Hepatocyte (in vitro differentiated cells): ENCODE data around the gene ARHGAP15. TPM values are rescaled to one million over a fixed set of nuclear protein-coding genes. Genes with fewer than 3 reads are reported as not detected.

Experiments
- DNase-seq: peaks from one replicate; pipeline ENCODE4 v3.0.0-alpha.2; 2016; ENCODE audit warnings: low spot score
- H2AFZ ChIP-seq: fragments of 200-600 bp; sonication (generic); 2 replicates; pipeline ENCODE4 v1.6.0; 2016; ENCODE audit warnings: antibody characterized with exemption, mild to moderate bottlenecking
- H3K27ac ChIP-seq: fragments of 200-600 bp; sonication (generic); 2 replicates; pipeline ENCODE4 v1.5.1; 2016; ENCODE audit warnings: mild to moderate bottlenecking
- H3K27me3 ChIP-seq: fragments of 200-600 bp; sonication (generic); 2 replicates; pipeline ENCODE4 v1.6.1; 2016
- H3K36me3 ChIP-seq: fragments of 200-600 bp; sonication (generic); replicated peaks from 2 replicates; pipeline ENCODE4 v1.5.1; 2016; ENCODE audit warnings: low read depth; ENCODE audit not compliant: insufficient read depth
- H3K4me1 ChIP-seq: fragments of 200-600 bp; sonication (generic); 2 replicates; pipeline ENCODE4 v1.5.1; 2016; ENCODE audit warnings: mild to moderate bottlenecking, moderate library complexity; ENCODE audit not compliant: insufficient read depth
- H3K4me2 ChIP-seq: fragments of 200-600 bp; sonication (generic); 2 replicates; pipeline ENCODE4 v1.6.0; 2016
- H3K4me3 ChIP-seq: fragments of 200-600 bp; sonication (generic); 2 replicates; pipeline ENCODE4 v1.5.1; 2016; ENCODE audit warnings: mild to moderate bottlenecking
- H3K79me2 ChIP-seq: fragments of 200-600 bp; sonication (generic); 2 replicates; pipeline ENCODE4 v1.6.0; 2017; ENCODE audit warnings: mild to moderate bottlenecking
- H3K9me2 ChIP-seq: fragments of 200-600 bp; sonication (generic); replicated peaks from 2 replicates; pipeline ENCODE4 v1.6.0; 2017; ENCODE audit warnings: mild to moderate bottlenecking; ENCODE audit not compliant: insufficient read depth
- H3K9me3 ChIP-seq: fragments of 200-600 bp; sonication (generic); 2 replicates; pipeline ENCODE4 v1.5.1; 2016; ENCODE audit warnings: low read depth, mild to moderate bottlenecking
- H4K20me1 ChIP-seq: fragments of 200-600 bp; sonication (generic); 2 replicates; pipeline ENCODE4 v1.6.0; 2016; ENCODE audit warnings: mild to moderate bottlenecking; ENCODE audit not compliant: insufficient read depth, poor library complexity, severe bottlenecking
- CTCF ChIP-seq: fragments of 200-600 bp; sonication (generic); IDR thresholded peaks from 2 replicates; pipeline ENCODE4 v1.5.1; 2016; ENCODE audit warnings: antibody characterized with exemption, mild to moderate bottlenecking; ENCODE audit not compliant: poor library complexity
- EZH2 ChIP-seq: fragments of 200-600 bp; sonication (generic); IDR thresholded peaks from 2 replicates; pipeline ENCODE4 v1.6.1; 2016; ENCODE audit warnings: antibody characterized with exemption, mild to moderate bottlenecking, borderline replicate concordance
- EZH2phosphoT487 ChIP-seq: fragments of 200-600 bp; sonication (generic); IDR thresholded peaks from one replicate; pipeline ENCODE4 v1.6.1; 2018; ENCODE audit warnings: antibody characterized with exemption, mild to moderate bottlenecking, low read depth, moderate library complexity; ENCODE audit not compliant: unreplicated experiment, severe bottlenecking
- WGBS: methylation state at CpG from one replicate; pipeline ENCODE4 v1.1.6; 2016; ENCODE audit warnings: low lambda C conversion rate; ENCODE audit errors: missing lambda C conversion rate; 5-methylcytosine and 5-hydroxymethylcytosine counted together
- polyA plus RNA-seq: library from polyadenylated mRNA; unstranded; fragments of >200 nt; fragmentation: Nextera tagmentation; extraction: Ambion mirVana; gene quantifications from 2 replicates; pipeline ENCODE4 v1.2.1, GENCODE V29; 2016
- total RNA-seq: library from RNA; depleted of rRNA; stranded (reverse); fragments of >200 nt; gene quantifications from 2 replicates; pipeline ENCODE4 v1.2.3, GENCODE V29; 2014

ARHGAP15 gene
- total and polyA plus RNA-seq, 2 experiments from 2014 or later: 0.17 TPM; not detected in 1

- Histone ChIP-seq H2AFZ (no peak overlapping the region), H3K36me3 (no peaks in the 10 kb centered on the region), H3K4me1 (peaks cover 4% of the 10 kb centered on the region), H3K9me3 (no peaks in the 10 kb centered on the region), H4K20me1 (no peaks in the 10 kb centered on the region), H3K79me2 (no peaks in the 10 kb centered on the region), H3K9me2 (no peaks in the 10 kb centered on the region), H3K4me3 (no peak overlapping the region), H3K4me2 (no peak overlapping the region), H3K27me3 (no peaks in the 10 kb centered on the region), H3K27ac (no peak overlapping the region)
- 64% methylated on average over 6 of the region's 6 CpGs for WGBS
- DNase-seq: no peak
- TF ChIP-seq EZH2 (no peak), CTCF (no peak), EZH2phosphoT487 (no peak)
Observed at GRCh38 chr2:143685421-143686078, 556.3 kb downstream of the ARHGAP15 start.

DNA sequence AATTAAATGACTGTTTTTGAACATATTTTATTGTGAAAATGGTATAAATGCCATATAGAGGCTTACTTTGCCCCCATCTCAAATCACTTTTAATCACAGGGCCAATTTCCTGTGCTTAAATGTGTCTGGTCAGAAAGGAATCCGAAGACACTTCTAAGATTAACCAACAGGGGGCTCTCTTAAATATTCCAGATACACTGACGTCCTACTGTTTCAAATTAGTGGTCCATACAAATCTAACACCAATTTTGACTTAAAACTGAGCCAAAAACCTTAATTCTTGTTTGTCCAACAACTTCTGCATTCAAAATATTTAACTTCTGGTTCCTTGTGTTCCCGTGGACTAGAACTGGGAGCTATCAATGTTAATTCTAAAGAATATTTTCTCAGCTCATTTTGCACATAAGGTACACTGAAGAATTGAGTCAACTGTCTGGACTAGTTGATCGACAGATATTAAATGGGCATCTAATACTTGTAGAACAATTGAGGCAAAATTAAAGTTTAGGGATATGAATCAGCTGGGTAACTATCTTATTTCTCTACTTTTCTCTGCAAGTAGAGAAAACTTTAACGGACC lies 557.5 kb downstream of the ARHGAP15 start:
- no peaks in the 10 kb centered on the region for H4K20me1 ChIP-seq
- DNase-seq: peak; percentile 46
- 75% methylated on average over 5 of the region's 5 CpGs for WGBS

GRCh38 chr2:143688248-143688647 lies 559.0 kb downstream of the ARHGAP15 start:
- Histone ChIP-seq H3K27me3 (no peaks in the 10 kb centered on the region), H3K27ac (no peak overlapping the region), H3K4me2 (no peak overlapping the region), H3K9me2 (no peaks in the 10 kb centered on the region), H2AFZ (no peak overlapping the region), H3K36me3 (no peaks in the 10 kb centered on the region), H3K4me3 (no peak overlapping the region), H4K20me1 (no peaks in the 10 kb centered on the region), H3K4me1 (peaks cover 7% of the 10 kb centered on the region), H3K9me3 (no peaks in the 10 kb centered on the region), H3K79me2 (no peaks in the 10 kb centered on the region)
- WGBS: 81% methylated on average over 2 of the region's 2 CpGs
- no peak for DNase-seq
- TF ChIP-seq CTCF (no peak), EZH2 (no peak)

More for the DNA sequence above, 557.5 kb downstream of the ARHGAP15 start:
- H3K4me1 ChIP-seq: peaks cover 4% of the 10 kb centered on the region
- no peak overlapping the region for H3K27ac ChIP-seq
- no peaks in the 10 kb centered on the region for H3K36me3 ChIP-seq
- no peaks in the 10 kb centered on the region for H3K9me3 ChIP-seq
- no peak overlapping the region for H2AFZ ChIP-seq
- no peaks in the 10 kb centered on the region for H3K79me2 ChIP-seq
- H3K9me2 ChIP-seq: no peaks in the 10 kb centered on the region
- H3K4me2 ChIP-seq: no peak overlapping the region
- H3K4me3 ChIP-seq: no peak overlapping the region
- H3K27me3 ChIP-seq: no peaks in the 10 kb centered on the region
- TF ChIP-seq CTCF (peak; percentile 39), EZH2 (no peak), EZH2phosphoT487 (no peak)
